NCI-H1105 (cell line): ENCODE data around the gene HERC4.
"Not testable (repeated sequence)": the region's sequence is repeated elsewhere in the genome, so short reads cannot be mapped to it uniquely, and the experiment has no call there.

Experiments used
- DNase-seq: peaks from one replicate; lab custom pipeline; 2025; lab: John Stamatoyannopoulos, UW

Gene HERC4

DNA sequence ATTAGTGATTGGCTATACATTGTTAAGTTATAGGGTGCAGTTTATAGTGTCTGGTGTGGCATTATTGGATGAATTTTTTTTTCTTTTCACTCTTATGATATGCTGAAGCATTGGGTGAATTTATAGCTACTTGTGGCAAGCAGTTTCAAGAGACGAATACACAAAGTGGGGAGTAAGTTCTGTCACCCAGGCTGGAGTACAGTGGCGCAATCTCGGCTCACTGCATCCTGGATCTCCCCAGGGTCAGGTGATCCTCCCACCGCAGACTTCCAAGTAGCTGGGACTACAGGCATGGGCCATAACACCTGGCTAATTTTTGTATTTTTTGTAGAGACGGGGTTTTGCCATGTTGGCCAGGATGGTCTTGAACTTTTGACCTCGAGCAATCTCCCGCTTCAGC, 196.9 kb downstream of the HERC4 start:
- DNase-seq, result no peak

DNA sequence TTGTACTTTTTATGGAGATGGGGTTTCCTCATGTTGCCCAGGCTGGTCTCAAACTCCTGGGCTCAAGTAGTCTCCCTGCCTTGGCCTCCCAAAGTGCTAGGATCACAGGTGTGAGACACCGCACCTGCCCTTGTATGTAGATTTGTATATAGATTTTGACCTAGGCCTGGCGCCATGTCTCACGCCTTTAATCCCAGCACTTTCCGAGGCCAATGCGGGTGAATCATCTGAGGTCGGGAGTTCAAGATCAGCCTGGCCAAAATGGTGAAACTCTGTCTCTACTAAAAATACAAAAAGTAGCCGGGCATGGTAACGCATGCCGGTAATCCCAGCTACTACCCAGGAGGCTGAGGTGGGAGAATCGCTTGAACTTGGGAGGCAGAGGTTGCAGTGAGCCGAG, 197.7 kb downstream of the HERC4 start:
- DNase-seq, result not testable (repeated sequence)

DNA sequence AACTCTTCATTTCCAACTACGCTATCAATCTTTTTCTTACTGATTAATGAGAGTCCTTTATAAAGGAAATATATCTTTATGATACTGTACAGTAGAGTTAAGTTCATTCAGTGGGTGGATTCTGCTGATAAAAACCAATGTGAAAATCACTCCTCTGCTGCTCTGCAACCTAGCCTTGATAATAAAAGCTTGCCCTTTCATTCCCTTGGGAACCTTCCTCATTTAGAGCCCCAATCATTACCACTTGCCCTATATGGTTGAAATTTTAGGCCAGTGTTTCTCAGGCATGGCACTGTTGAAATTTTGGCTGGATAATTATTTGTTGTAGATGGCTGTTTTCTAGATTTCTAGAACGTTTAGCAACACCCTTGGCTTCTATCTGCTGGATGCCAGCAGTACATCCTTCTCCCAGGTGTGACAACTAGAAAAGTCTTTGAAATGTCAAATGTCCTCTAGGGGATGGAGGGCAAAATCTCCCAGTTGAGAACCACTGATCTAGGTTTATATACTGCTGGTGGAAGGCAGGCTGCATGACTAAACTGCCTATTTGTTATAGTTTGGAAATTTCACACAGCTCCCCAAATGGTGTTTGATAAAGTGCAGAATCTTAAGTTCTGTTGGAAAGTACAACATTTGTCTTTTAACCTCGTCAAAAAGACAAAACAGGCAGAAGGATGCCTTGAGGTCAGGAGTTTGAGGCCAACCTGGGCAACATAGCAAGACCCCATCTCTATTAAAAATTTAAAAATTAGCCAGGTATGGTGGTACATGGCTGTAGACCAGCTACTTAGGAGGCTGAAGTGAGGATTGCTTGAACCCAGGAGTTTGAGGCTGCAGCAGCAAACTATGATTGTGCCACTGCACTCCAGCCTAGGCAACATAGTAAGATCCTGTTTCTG, 199.5 kb downstream of the HERC4 start:
- no peak for DNase-seq
